ENCODE results near the gene HOXC5.

HOXC5 gene

GRCh38 chr12:54037360-54038283 lies 4.8 kb downstream of the HOXC5 start:
- Histone ChIP-seq H3K36me3 (ENCODE audit: control insufficient read depth, insufficient read depth, low read length) (no peaks in the 10 kb centered on the region), H3K4me3 (ENCODE audit: low read depth, low read length) (no peak overlapping the region), H3K9me3 (ENCODE audit: control insufficient read depth, low read length) (no peaks in the 10 kb centered on the region), H3K27ac (no peak overlapping the region), H3K9ac (no peak overlapping the region), H3K4me1 (no peaks in the 10 kb centered on the region), H2AFZ (no peak overlapping the region), H3K4me2 (ENCODE audit: low read length) (no peak overlapping the region), H3K79me2 (no peaks in the 10 kb centered on the region), H3K27me3 (ENCODE audit: control insufficient read depth, insufficient read depth, low read length) (peaks cover 6% of the 10 kb centered on the region)
- no peak for TF ChIP-seq CTCF (IDR thresholded peaks at IDR 0.05)

DNA sequence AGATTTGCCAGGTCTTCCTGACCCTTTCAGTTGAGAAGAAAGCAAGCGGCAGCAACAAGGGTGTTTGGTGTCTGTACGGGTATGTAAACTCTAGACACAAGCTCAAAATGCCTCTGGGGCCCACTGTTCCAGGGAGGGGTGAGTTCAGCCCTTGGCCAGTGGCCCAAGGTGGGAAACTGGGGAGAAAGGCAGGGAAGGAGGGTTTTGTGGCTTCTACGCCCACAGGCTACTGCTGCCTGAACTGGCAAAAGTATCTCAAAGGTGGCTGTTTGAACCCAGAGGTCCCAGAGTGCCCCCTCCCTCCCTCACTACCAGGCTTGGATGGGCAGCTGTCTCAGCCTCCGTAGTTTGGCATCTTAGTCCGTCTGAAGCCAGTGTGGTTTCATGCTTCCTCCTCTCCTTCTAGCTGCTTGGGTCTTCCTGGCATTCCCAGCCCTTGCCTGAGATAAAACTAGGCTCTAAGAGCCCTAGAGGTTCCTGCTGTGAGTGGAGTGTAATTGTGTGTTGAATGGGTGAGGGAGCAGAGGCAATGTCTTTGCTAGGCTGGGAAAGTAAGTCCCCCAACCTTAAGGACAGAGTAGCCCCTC lies 5.5 kb downstream of the HOXC5 start:
- Histone ChIP-seq H3K79me2 (no peaks in the 10 kb centered on the region), H3K9ac (no peak overlapping the region), H3K4me1 (no peaks in the 10 kb centered on the region), H3K27me3 (ENCODE audit: control insufficient read depth, insufficient read depth, low read length) (no peaks in the 10 kb centered on the region), H2AFZ (no peak overlapping the region), H3K27ac (no peak overlapping the region), H3K4me3 (ENCODE audit: low read depth, low read length) (no peak overlapping the region), H3K36me3 (ENCODE audit: control insufficient read depth, insufficient read depth, low read length) (no peaks in the 10 kb centered on the region), H3K9me3 (ENCODE audit: control insufficient read depth, low read length) (no peaks in the 10 kb centered on the region), H3K4me2 (ENCODE audit: low read length) (no peak overlapping the region)
- TF ChIP-seq CTCF (IDR thresholded peaks at IDR 0.05) = no peak

GRCh38 chr12:54038871-54039414 lies 6.1 kb downstream of the HOXC5 start:
- Histone ChIP-seq H3K4me2 (ENCODE audit: low read length) (no peak overlapping the region), H3K36me3 (ENCODE audit: control insufficient read depth, insufficient read depth, low read length) (no peaks in the 10 kb centered on the region), H2AFZ (no peak overlapping the region), H3K79me2 (no peaks in the 10 kb centered on the region), H3K4me3 (ENCODE audit: low read depth, low read length) (no peak overlapping the region), H3K9ac (no peak overlapping the region), H3K4me1 (no peaks in the 10 kb centered on the region), H3K27me3 (ENCODE audit: control insufficient read depth, insufficient read depth, low read length) (no peaks in the 10 kb centered on the region), H3K27ac (no peak overlapping the region), H3K9me3 (ENCODE audit: control insufficient read depth, low read length) (no peaks in the 10 kb centered on the region)
- TF ChIP-seq CTCF (IDR thresholded peaks at IDR 0.05) = no peak

- Histone ChIP-seq H3K4me2 (ENCODE audit: low read length) (no peak overlapping the region), H3K27ac (no peak overlapping the region), H3K9me3 (ENCODE audit: control insufficient read depth, low read length) (no peaks in the 10 kb centered on the region), H3K27me3 (ENCODE audit: control insufficient read depth, insufficient read depth, low read length) (no peaks in the 10 kb centered on the region), H3K36me3 (ENCODE audit: control insufficient read depth, insufficient read depth, low read length) (no peaks in the 10 kb centered on the region), H3K4me1 (no peaks in the 10 kb centered on the region), H3K9ac (no peak overlapping the region), H3K4me3 (ENCODE audit: low read depth, low read length) (no peak overlapping the region), H3K79me2 (no peaks in the 10 kb centered on the region), H2AFZ (no peak overlapping the region)
- no peak for TF ChIP-seq CTCF (IDR thresholded peaks at IDR 0.05)
These were observed 6.7 kb downstream of the HOXC5 start for GRCh38 chr12:54039417-54040147.

All from parathyroid adenoma (tissue), 2 donors.